K562 (cell line): Measurements from ENCODE around the gene QRFP. TPM values are rescaled to one million over a fixed set of nuclear protein-coding genes. Genes with fewer than 3 reads are reported as not detected.
A peak's percentile ranks its signal among the peaks of the same experiment; 100 is the strongest.

ENCODE experiments used
- ATAC-seq: fragments of 200-7000 bp; cut with Tn5 transposase; 3 replicates; pipeline ENCODE4 v1.9.1; 2020; ENCODE audit warnings: moderate library complexity
- BruUV-seq: library from RNA; stranded (reverse); fragments of 400-500 nt; replicated peaks from 2 replicates; lab custom pipeline; 2021; lab: Mats Ljungman, UMichigan
- CTCF ChIA-PET: fragments of 300-600 bp; formaldehyde crosslinking; extraction: SDS; loops from one replicate; lab custom pipeline; 2021; ENCODE audit warnings: low intra/inter-chr PET ratio; lab: Yijun Ruan, JAX
- POLR2A ChIA-PET: fragments of 300-600, 350-650 bp; sonication (Branson Sonifier 250); formaldehyde crosslinking; extraction: SDS; loops from one replicate; lab custom pipeline; 2021; ENCODE audit warnings: antibody characterized with exemption, inconsistent platforms; lab: Yijun Ruan, JAX
- DNase-seq, 4 experiments: peaks; one replicate each; pipeline versions ENCODE4 v3.0.0 to v3.0.0-alpha.2; 2011 to 2018; ENCODE audit warnings: low spot score in 3 of 4, mixed read lengths in 3 of 4; ENCODE audit errors: extremely low read depth in 1 of 4
- FAIRE-seq: peaks from 2 replicates; lab custom pipeline; 2011; peaks lifted over from hg19 to GRCh38; lab: Jason Lieb, UNC
- H2AFZ ChIP-seq: 2 replicates; pipeline ENCODE4 v1.6.0; 2011; ENCODE audit warnings: low read depth, low read length, control low read depth, inconsistent platforms
- H3K27ac ChIP-seq: fragments of 200-600 bp; 3 replicates; pipeline ENCODE4 v1.8.0; 2011; ENCODE audit warnings: low read depth, mild to moderate bottlenecking, control low read depth, inconsistent platforms, low read length, moderate library complexity, mixed read lengths; ENCODE audit errors: extremely low read depth
- H3K27me3 ChIP-seq, 2 experiments: fragments of 300-600 bp in 1 of 2; 2 replicates in 1 of 2; 3 replicates in 1 of 2; pipeline versions ENCODE4 v1.6.0 to v1.8.0; 2011; ENCODE audit warnings: inconsistent platforms in 2 of 2, low read length in 2 of 2, mild to moderate bottlenecking in 1 of 2, mixed read lengths in 1 of 2, moderate library complexity in 1 of 2; ENCODE audit not compliant: control insufficient read depth in 2 of 2, insufficient read depth in 2 of 2
- H3K36me3 ChIP-seq: fragments of 300-600 bp; 3 replicates; pipeline ENCODE4 v1.8.0; 2011; ENCODE audit warnings: mild to moderate bottlenecking, low read length, inconsistent platforms; ENCODE audit not compliant: control insufficient read depth, insufficient read depth
- H3K4me1 ChIP-seq, 2 experiments: fragments of 200-600 bp in 1 of 2; replicated peaks in 1 of 2; 2 replicates in 1 of 2; 3 replicates in 1 of 2; pipeline versions ENCODE4 v1.5.1 to v1.8.0; 2011; ENCODE audit warnings: inconsistent platforms in 2 of 2, low read length in 2 of 2, mild to moderate bottlenecking in 1 of 2, mixed read lengths in 1 of 2, moderate library complexity in 1 of 2; ENCODE audit not compliant: control insufficient read depth in 2 of 2, insufficient read depth in 2 of 2
- H3K4me2 ChIP-seq: 2 replicates; pipeline ENCODE4 v1.6.1; 2011; ENCODE audit warnings: low read length, control low read depth, inconsistent platforms, mixed read lengths; ENCODE audit not compliant: insufficient read depth
- H3K4me3 ChIP-seq: fragments of 200-600 bp; sonication (generic), shearing (Covaris generic); 2 replicates; pipeline ENCODE4 v1.5.1; 2016; ENCODE audit warnings: control low read depth, inconsistent platforms
- H3K79me2 ChIP-seq: fragments of 200-600 bp; 3 replicates; pipeline ENCODE4 v1.8.0; 2011; ENCODE audit warnings: low read length, inconsistent platforms; ENCODE audit not compliant: control insufficient read depth, insufficient read depth
- H3K9ac ChIP-seq, 2 experiments: 2 replicates each; pipeline versions ENCODE4 v1.6.0 to v1.6.1; 2011; ENCODE audit warnings: low read depth in 2 of 2, low read length in 2 of 2, control low read depth in 1 of 2, inconsistent platforms in 1 of 2, mild to moderate bottlenecking in 1 of 2, mixed read lengths in 1 of 2; ENCODE audit not compliant: insufficient read depth in 1 of 2
- H3K9me1 ChIP-seq: one replicate; pipeline ENCODE4 v1.6.0; 2011; ENCODE audit warnings: inconsistent platforms, mild to moderate bottlenecking, low read length, moderate library complexity; ENCODE audit not compliant: control insufficient read depth, insufficient read depth
- H3K9me3 ChIP-seq: replicated peaks from 2 replicates; pipeline ENCODE4 v1.5.1; 2011; ENCODE audit warnings: low read depth, low read length, inconsistent platforms; ENCODE audit not compliant: control insufficient read depth, insufficient read depth
- H4K20me1 ChIP-seq: replicated peaks from 2 replicates; pipeline ENCODE4 v1.6.1; 2011; ENCODE audit warnings: low read length, inconsistent platforms, mixed read lengths; ENCODE audit not compliant: control insufficient read depth, insufficient read depth
- HMGXB4 ChIP-seq: sonication (generic); formaldehyde crosslinking; IDR thresholded peaks from 2 replicates; pipeline ENCODE4 v1.8.1; 2023; ENCODE audit warnings: mild to moderate bottlenecking, missing genetic modification reagents
- POLR2G ChIP-seq: fragments of 200-400 bp; formaldehyde crosslinking; IDR thresholded peaks from 2 replicates; pipeline ENCODE4 v1.6.1; 2017; ENCODE audit warnings: low read depth, mild to moderate bottlenecking, antibody characterized with exemption, low read length, moderate library complexity
- TEAD1 ChIP-seq, 2 experiments: fragments of 450-650 bp in 1 of 2; sonication (generic) in 1 of 2; formaldehyde crosslinking; IDR thresholded peaks; 2 replicates each; pipeline versions ENCODE4 v1.4.0 to v1.8.0; 2020 to 2022; ENCODE audit warnings: mild to moderate bottlenecking in 2 of 2, missing genetic modification reagents in 1 of 2
- YBX1 ChIP-seq: fragments of 450-650 bp; IDR thresholded peaks from 2 replicates; pipeline ENCODE4 v1.7.1; 2016; ENCODE audit warnings: mild to moderate bottlenecking
- ZNF511 ChIP-seq: sonication (generic); formaldehyde crosslinking; IDR thresholded peaks from 2 replicates; pipeline ENCODE4 v1.8.0; 2022; ENCODE audit warnings: mild to moderate bottlenecking, missing genetic modification reagents
- WGBS: fragments of 100-300 bp; shearing (Covaris generic); methylation state at CpG from one replicate; pipeline ENCODE4 v1.1.6; 2016; ENCODE audit warnings: low coverage, mixed read lengths; ENCODE audit not compliant: insufficient coverage; ENCODE audit errors: missing lambda C conversion rate; 5-methylcytosine and 5-hydroxymethylcytosine counted together
- in situ Hi-C: fragments of 300-500 bp; cut with MboI; formaldehyde crosslinking; loops from 4 replicates; pipeline ENCODE4 v1.15.0; 2018; ENCODE audit warnings: inconsistent platforms, mixed read lengths
- intact Hi-C: fragments of 100-400 bp; cut with micrococcal nuclease; formaldehyde crosslinking; loops from 2 replicates; pipeline ENCODE4 v1.14.2; 2022
- polyA plus RNA-seq, 8 experiments: library from polyadenylated mRNA; depleted of rRNA in 4 of 8; stranded (reverse) in 5 of 8; unstranded in 3 of 8; fragments of >200 nt; fragmentation: Nextera tagmentation in 2 of 8; fragmentation: Illumina TruSeq in 1 of 8; extraction: Ambion mirVana in 2 of 8; extraction: Trizol in 1 of 8; gene quantifications; 2 replicates each; pipeline versions ENCODE4 v1.2.1 to v1.2.3, GENCODE V29; 2011 to 2014; ENCODE audit warnings: inconsistent platforms in 1 of 8, missing spikeins in 1 of 8
- total RNA-seq, 7 experiments: library from RNA; depleted of rRNA in 6 of 7; stranded (reverse); fragments of >200 nt in 6 of 7; fragmentation: Illumina TruSeq in 2 of 7; extraction: Trizol in 2 of 7; gene quantifications; 2 replicates each; pipeline versions ENCODE4 v1.2.1 to v1.2.3, GENCODE V29; 2011 to 2021; ENCODE audit warnings: low replicate concordance in 1 of 7
- TF ChIP-seq, protein P1 (sequence below): sonication (generic); formaldehyde crosslinking; IDR thresholded peaks from 2 replicates; pipeline ENCODE4 v1.8.0; 2023; ENCODE audit warnings: mild to moderate bottlenecking, missing genetic modification reagents

Gene QRFP
- total and polyA plus RNA-seq, 9 of the 15 experiments (the other 6 are each of a cell fraction or from before 2014, with no cell fraction given) = not detected

DNA sequence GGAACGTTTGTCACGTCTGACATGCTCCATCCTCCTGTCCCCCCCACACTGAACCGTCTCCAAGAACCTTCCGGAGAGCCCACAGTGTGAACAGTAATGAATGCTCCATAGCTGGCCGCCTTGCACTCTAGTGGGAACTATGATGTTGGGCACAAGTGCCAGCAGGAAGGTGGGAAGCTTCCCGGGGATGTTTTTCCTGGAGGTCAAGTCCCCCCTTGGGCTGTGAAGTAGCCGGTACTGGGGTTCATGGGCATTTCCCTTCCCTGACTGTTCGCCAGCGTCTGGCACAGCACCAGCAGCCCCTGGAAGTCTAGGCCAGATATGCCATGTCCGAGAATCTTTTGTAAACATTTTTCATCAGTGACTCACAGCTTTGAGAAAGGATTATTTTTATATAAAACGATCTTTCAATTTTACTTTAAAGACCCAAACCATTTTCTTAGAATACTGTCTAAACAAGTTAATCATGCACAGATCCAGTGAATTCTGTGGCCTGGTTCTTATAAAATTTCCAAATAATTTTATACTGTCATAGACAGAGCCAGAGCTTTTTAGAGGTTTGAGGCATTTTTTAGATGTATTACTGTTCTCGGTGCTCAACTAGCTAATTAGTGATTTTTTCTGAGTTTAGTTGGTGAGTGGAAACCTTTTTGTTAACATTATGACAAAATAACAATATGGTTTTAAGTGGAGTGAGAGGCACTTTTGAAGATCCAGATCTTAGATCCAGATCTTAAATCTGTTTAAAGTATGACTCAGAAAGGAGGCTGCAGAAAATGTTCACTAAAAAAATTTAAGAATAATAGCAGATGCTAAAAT, 49.9 kb downstream of the QRFP start:
- Histone ChIP-seq H3K4me3 (no peak overlapping the region), H3K27me3 (no peaks in the 10 kb centered on the region), H3K27ac (no peak overlapping the region), H3K79me2 (no peaks in the 10 kb centered on the region), H2AFZ (peak overlapping the region; percentile 1; the same call in 1 of the 2 replicates), H3K9ac (peak overlapping the region in 1 of 2 experiments; percentile 28; a peak in 1 of 4 replicates), H3K4me2 (no peak overlapping the region), H3K4me1 (peaks cover 26 to 29% of the 10 kb centered on the region in 2 experiments), H3K9me1 (peaks cover 12% of the 10 kb centered on the region), H4K20me1 (peaks cover 20% of the 10 kb centered on the region), H3K36me3 (no peaks in the 10 kb centered on the region), H3K9me3 (no peaks in the 10 kb centered on the region)
- WGBS = 74% methylated on average over 12 of the region's 12 CpGs
- intact Hi-C loops (no loop called here), in situ Hi-C loops (no loop called here)
- CTCF ChIA-PET = interaction anchor here (1.2 to 1.6 kb wide), 2 partner anchors 17 to 20 kb away, joined by 3 to 7 read pairs; no protein-coding TSS in a partner anchor
- TF ChIP-seq ZNF511 (no peak), TEAD1 (CRISPR knock-in tag; IDR thresholded peaks at IDR 0.05) (no peak), POLR2G (no peak), HMGXB4 (CRISPR knock-in tag) (peak; percentile 19), YBX1 (no peak)
- TF ChIP-seq, protein P1, sequence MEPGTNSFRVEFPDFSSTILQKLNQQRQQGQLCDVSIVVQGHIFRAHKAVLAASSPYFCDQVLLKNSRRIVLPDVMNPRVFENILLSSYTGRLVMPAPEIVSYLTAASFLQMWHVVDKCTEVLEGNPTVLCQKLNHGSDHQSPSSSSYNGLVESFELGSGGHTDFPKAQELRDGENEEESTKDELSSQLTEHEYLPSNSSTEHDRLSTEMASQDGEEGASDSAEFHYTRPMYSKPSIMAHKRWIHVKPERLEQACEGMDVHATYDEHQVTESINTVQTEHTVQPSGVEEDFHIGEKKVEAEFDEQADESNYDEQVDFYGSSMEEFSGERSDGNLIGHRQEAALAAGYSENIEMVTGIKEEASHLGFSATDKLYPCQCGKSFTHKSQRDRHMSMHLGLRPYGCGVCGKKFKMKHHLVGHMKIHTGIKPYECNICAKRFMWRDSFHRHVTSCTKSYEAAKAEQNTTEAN (CRISPR knock-in tag) = no peak
- FAIRE-seq = no peak
- ATAC-seq = peak; percentile 3; the same call in 1 of the 3 replicates
- no peak for DNase-seq
- no TSS peak for BruUV-seq
- POLR2A ChIA-PET = interaction anchor here (0.6 to 11.7 kb wide), 21 partner anchors 8 to 233 kb away, joined by 3 to 160 read pairs (median 7); partner anchors contain the start of gene ABL1
